HCT116 (cell line): ENCODE data around the gene COX6A2. TPM values are rescaled to one million over a fixed set of nuclear protein-coding genes. Genes with fewer than 3 reads are reported as not detected.
A peak's percentile ranks its signal among the peaks of the same experiment; 100 is the strongest.

Experiments used
- ATAC-seq: fragments of 200-7000 bp; cut with Tn5 transposase; 2 replicates; pipeline ENCODE4 v1.9.1; 2020; ENCODE audit warnings: mild to moderate bottlenecking, moderate library complexity
- BruUV-seq: library from RNA; stranded (reverse); fragments of 400-500 nt; replicated peaks from 2 replicates; lab custom pipeline; 2021; lab: Mats Ljungman, UMichigan
- CTCF ChIA-PET: fragments of 300-600 bp; sonication (Branson Sonifier 250); formaldehyde crosslinking; loops from one replicate; lab custom pipeline; 2021; ENCODE audit warnings: antibody characterized with exemption; lab: Charles Lee
- POLR2A ChIA-PET: fragments of 300-600, 350-600 bp; sonication (Branson Sonifier 250); formaldehyde crosslinking; loops from one replicate; lab custom pipeline; 2021; ENCODE audit warnings: antibody characterized with exemption; lab: Charles Lee
- RAD21 ChIA-PET, 2 experiments: fragments of 300-600 bp; sonication (Branson Sonifier 250); formaldehyde crosslinking; loops; one replicate each; lab custom pipeline; 2023; ENCODE audit warnings: low total read pairs in 2 of 2; ENCODE audit not compliant: uncharacterized antibody in 2 of 2, unreplicated experiment in 2 of 2, low non-redundant PET in 1 of 2; lab: Charles Lee
- DNase-seq: peaks from one replicate; pipeline ENCODE4 v3.0.0-alpha.2; 2010; ENCODE audit warnings: low read depth, low spot score
- H2AFZ ChIP-seq: fragments of 200-600 bp; shearing (Covaris generic), sonication (generic); 2 replicates; pipeline ENCODE4 v1.6.1; 2017; ENCODE audit warnings: low read depth, mixed run types, mixed read lengths, antibody characterized with exemption, low read length; ENCODE audit not compliant: poor library complexity, severe bottlenecking
- H3K27ac ChIP-seq: 2 replicates; pipeline ENCODE4 v1.5.1; 2012; ENCODE audit warnings: low read depth, low read length
- H3K27me3 ChIP-seq: fragments of 200-600 bp; sonication (generic); 2 replicates; pipeline ENCODE4 v1.6.1; 2016; ENCODE audit warnings: mixed run types, low read length, mixed read lengths; ENCODE audit not compliant: insufficient read depth
- H3K36me3 ChIP-seq, 2 experiments: fragments of 200-500 bp in 1 of 2; fragments of 200-600 bp in 1 of 2; sonication (Bioruptor generic) in 1 of 2; sonication (generic) in 1 of 2; 2 replicates each; pipeline versions ENCODE4 v1.5.1 to v1.6.1; 2014 to 2016; ENCODE audit warnings: low read length in 2 of 2, inconsistent platforms in 1 of 2, mixed read lengths in 1 of 2, mixed run types in 1 of 2; ENCODE audit not compliant: insufficient read depth in 2 of 2, control insufficient read depth in 1 of 2
- H3K4me1 ChIP-seq, 2 experiments: fragments of 200-600 bp in 1 of 2; sonication (generic) in 1 of 2; 2 replicates each; pipeline versions ENCODE4 v1.5.1 to v1.6.1; 2012 to 2017; ENCODE audit warnings: low read length in 2 of 2, inconsistent platforms in 1 of 2, mild to moderate bottlenecking in 1 of 2, mixed read lengths in 1 of 2, mixed run types in 1 of 2, moderate library complexity in 1 of 2; ENCODE audit not compliant: insufficient read depth in 2 of 2, control insufficient read depth in 1 of 2
- H3K4me2 ChIP-seq: fragments of 200-600 bp; sonication (generic); 2 replicates; pipeline ENCODE4 v1.6.1; 2017; ENCODE audit warnings: mixed run types, low read length, mixed read lengths
- H3K4me3 ChIP-seq, 2 experiments: fragments of 200-600 bp in 1 of 2; sonication (generic) in 1 of 2; replicated peaks in 1 of 2; 2 replicates each; pipeline ENCODE4 v1.5.1; 2011 to 2016; ENCODE audit warnings: low read length in 2 of 2, control low read depth in 1 of 2, low read depth in 1 of 2, mild to moderate bottlenecking in 1 of 2, mixed read lengths in 1 of 2, mixed run types in 1 of 2
- H3K79me2 ChIP-seq: fragments of 200-600 bp; sonication (generic); 2 replicates; pipeline ENCODE4 v1.6.1; 2017; ENCODE audit warnings: mild to moderate bottlenecking, mixed run types, low read length, moderate library complexity, mixed read lengths; ENCODE audit not compliant: insufficient read depth
- H3K9ac ChIP-seq: fragments of 200-600 bp; sonication (generic); 2 replicates; pipeline ENCODE4 v1.6.1; 2016; ENCODE audit warnings: low read length, mixed read lengths
- H3K9me2 ChIP-seq: fragments of 200-600 bp; sonication (generic), shearing (Covaris generic); 2 replicates; pipeline ENCODE4 v1.6.1; 2017; ENCODE audit warnings: mixed run types, mild to moderate bottlenecking, moderate library complexity; ENCODE audit not compliant: insufficient read depth
- H3K9me3 ChIP-seq, 2 experiments: fragments of 200-500 bp in 1 of 2; fragments of 200-600 bp in 1 of 2; sonication (Bioruptor generic) in 1 of 2; sonication (generic) in 1 of 2; 2 replicates each; pipeline ENCODE4 v1.6.1; 2014 to 2017; ENCODE audit warnings: low read length in 2 of 2, mixed read lengths in 2 of 2, inconsistent platforms in 1 of 2, low read depth in 1 of 2, mild to moderate bottlenecking in 1 of 2, mixed run types in 1 of 2, moderate library complexity in 1 of 2; ENCODE audit not compliant: control insufficient read depth in 1 of 2, insufficient read depth in 1 of 2
- H4K20me1 ChIP-seq: fragments of 200-600 bp; sonication (generic), shearing (Covaris generic); 2 replicates; pipeline ENCODE4 v1.6.1; 2017; ENCODE audit warnings: mixed run types, mild to moderate bottlenecking, moderate library complexity; ENCODE audit not compliant: insufficient read depth
- ATF3 ChIP-seq: IDR thresholded peaks from 2 replicates; pipeline ENCODE4 v1.6.1; 2012
- CBX3 ChIP-seq: IDR thresholded peaks from 2 replicates; pipeline ENCODE4 v1.6.1; 2012; ENCODE audit warnings: low read depth
- CTCF ChIP-seq, 3 experiments: fragments of 200-600 bp in 1 of 3; sonication (generic) in 1 of 3; IDR thresholded peaks in 2 of 3; conservative IDR thresholded peaks in 1 of 3; 2 replicates each; pipeline ENCODE4 v1.5.1; 2012 to 2017; ENCODE audit warnings: low read depth in 2 of 3, low read length in 2 of 3, antibody characterized with exemption in 1 of 3, borderline replicate concordance in 1 of 3, control low read depth in 1 of 3, mild to moderate bottlenecking in 1 of 3, mixed read lengths in 1 of 3, mixed run types in 1 of 3, moderate library complexity in 1 of 3; ENCODE audit not compliant: insufficient read depth in 1 of 3
- EGR1 ChIP-seq: IDR thresholded peaks from 2 replicates; pipeline ENCODE4 v1.6.1; 2012; ENCODE audit warnings: low read depth
- EZH2 ChIP-seq: fragments of 200-600 bp; sonication (generic); IDR thresholded peaks from 2 replicates; pipeline ENCODE4 v1.6.1; 2017; ENCODE audit warnings: antibody characterized with exemption, mixed run types
- MAX ChIP-seq: IDR thresholded peaks from 2 replicates; pipeline ENCODE4 v1.6.1; 2012
- POLR2AphosphoS5 ChIP-seq: IDR thresholded peaks from 2 replicates; pipeline ENCODE4 v1.6.1; 2011; ENCODE audit warnings: mild to moderate bottlenecking, low read depth, low read length, moderate library complexity
- RAD21 ChIP-seq: IDR thresholded peaks from 2 replicates; pipeline ENCODE4 v1.6.1; 2012; ENCODE audit warnings: low read depth, mild to moderate bottlenecking
- REST ChIP-seq: IDR thresholded peaks from 2 replicates; pipeline ENCODE4 v1.6.1; 2012; ENCODE audit warnings: low read depth
- SRF ChIP-seq: IDR thresholded peaks from 2 replicates; pipeline ENCODE4 v1.6.1; 2012; ENCODE audit warnings: low read depth
- ZBTB33 ChIP-seq: IDR thresholded peaks from 2 replicates; pipeline ENCODE4 v1.6.1; 2011; ENCODE audit warnings: mild to moderate bottlenecking, low read length, moderate library complexity; ENCODE audit not compliant: insufficient replicate concordance; ENCODE audit errors: extremely low read depth
- ZNF274 ChIP-seq: fragments of 200-500 bp; sonication (Bioruptor generic); IDR thresholded peaks from 2 replicates; pipeline ENCODE4 v1.6.1; 2014; ENCODE audit warnings: mild to moderate bottlenecking, low read depth, low read length, inconsistent platforms
- intact Hi-C: fragments of 100-400 bp; cut with micrococcal nuclease; formaldehyde crosslinking; loops from 2 replicates; pipeline ENCODE4 v1.10.0; 2022
- total RNA-seq: library from RNA; stranded (reverse); gene quantifications from one replicate; pipeline ENCODE4 v1.2.1, GENCODE V29; 2021; ENCODE audit not compliant: unreplicated experiment

Gene COX6A2
- total RNA-seq, 1 experiment from 2014 or later: not detected

- Histone ChIP-seq H3K79me2 (peaks cover 36% of the 10 kb centered on the region), H3K4me2 (peak overlapping the region; percentile 88), H3K9me2 (no peaks in the 10 kb centered on the region), H3K4me3 (no peak overlapping the region), H2AFZ (no peak overlapping the region), H3K4me1 (peaks cover 9 to 18% of the 10 kb centered on the region in 2 experiments), H3K27me3 (no peaks in the 10 kb centered on the region), H3K9ac (no peak overlapping the region), H3K27ac (no peak overlapping the region), H4K20me1 (no peaks in the 10 kb centered on the region), H3K9me3 (peaks cover 0 to 7% of the 10 kb centered on the region in 2 experiments; a peak in 1 of 4 replicates), H3K36me3 (peaks cover 0 to 14% of the 10 kb centered on the region in 2 experiments; a peak in 1 of 4 replicates)
- intact Hi-C loops: no loop called here
- no TSS peak for BruUV-seq
- TF ChIP-seq ZBTB33 (no peak), RAD21 (no peak), POLR2AphosphoS5 (no peak), ZNF274 (no peak), MAX (no peak), CBX3 (no peak), CTCF (IDR thresholded peaks at IDR 0.05 in 2 of 3, conservative IDR thresholded peaks at IDR 0.05 in 1 of 3; ENCODE audit: borderline replicate concordance in 1 of 3, insufficient read depth in 1 of 3, low read depth in 2 of 3, low read length in 2 of 3) (no peak), SRF (no peak), ATF3 (no peak), REST (no peak), EGR1 (no peak), EZH2 (no peak)
- RAD21 ChIA-PET: no interaction called here
- CTCF ChIA-PET: no interaction called here
- DNase-seq: no peak
- no peak for ATAC-seq
- POLR2A ChIA-PET: no interaction called here
These were observed 25.5 kb downstream of the COX6A2 start for GRCh38 chr16:31402687-31403086.
